HG03196 (cell line): ENCODE measurements around the gene SCN1A.

Experiments
- ATAC-seq: cut with Tn5 transposase; IDR thresholded peaks from one replicate; pipeline ENCODE4 v1.9.1; 2021; ENCODE audit not compliant: unreplicated experiment

SCN1A gene

GRCh38 chr2:166084301-166084700 is 43.5 kb downstream of the SCN1A start:
- no peak for ATAC-seq

GRCh38 chr2:166082736-166083135 is 45.1 kb downstream of the SCN1A start:
- ATAC-seq: no peak

- no peak for ATAC-seq
These were observed 46.0 kb downstream of the SCN1A start for GRCh38 chr2:166081852-166082251.

- no peak for ATAC-seq
These were observed 46.6 kb downstream of the SCN1A start for GRCh38 chr2:166081131-166081632.

- ATAC-seq: no peak
These were observed 53.4 kb downstream of the SCN1A start for GRCh38 chr2:166074430-166074829.

GRCh38 chr2:166074011-166074410 is 53.8 kb downstream of the SCN1A start:
- ATAC-seq: no peak

- ATAC-seq: no peak
These were observed 57.6 kb downstream of the SCN1A start for GRCh38 chr2:166070231-166070630.

GRCh38 chr2:166068981-166069380 is 58.8 kb downstream of the SCN1A start:
- no peak for ATAC-seq

- no peak for ATAC-seq
These were observed 60.6 kb downstream of the SCN1A start for GRCh38 chr2:166067229-166067628.

GRCh38 chr2:166060191-166060590 is 67.6 kb downstream of the SCN1A start:
- no peak for ATAC-seq

- ATAC-seq: no peak
These were observed 70.3 kb downstream of the SCN1A start for GRCh38 chr2:166057370-166058164.

GRCh38 chr2:166044853-166045483 is 82.9 kb downstream of the SCN1A start:
- ATAC-seq: no peak

GRCh38 chr2:166042768-166043390 is 84.9 kb downstream of the SCN1A start:
- no peak for ATAC-seq

- no peak for ATAC-seq
These were observed 85.5 kb downstream of the SCN1A start for GRCh38 chr2:166042356-166042755.

- ATAC-seq: no peak
These were observed 86.2 kb downstream of the SCN1A start for GRCh38 chr2:166041613-166042012.

GRCh38 chr2:166032361-166032760 is 95.5 kb downstream of the SCN1A start:
- ATAC-seq: no peak

GRCh38 chr2:166031054-166031453 is 96.8 kb downstream of the SCN1A start:
- ATAC-seq: no peak

- no peak for ATAC-seq
These were observed 102.5 kb downstream of the SCN1A start for GRCh38 chr2:166025313-166025712.

- ATAC-seq: no peak
These were observed 110.6 kb downstream of the SCN1A start for GRCh38 chr2:166017208-166017607.

- ATAC-seq: no peak
These were observed 113.9 kb downstream of the SCN1A start for GRCh38 chr2:166013878-166014277.

- ATAC-seq: no peak
These were observed 116.2 kb downstream of the SCN1A start for GRCh38 chr2:166011660-166012059.

- no peak for ATAC-seq
These were observed 127.4 kb downstream of the SCN1A start for GRCh38 chr2:166000401-166000800.
